MM.1S (cell line): ENCODE results near the gene MPRIP.

Experiments
- DNase-seq: peaks from one replicate; pipeline ENCODE4 v3.0.0-alpha.2; 2015
- H2AFZ ChIP-seq: fragments of 300-600 bp; sonication (generic); 2 replicates; pipeline ENCODE4 v1.6.0; 2016; ENCODE audit warnings: antibody characterized with exemption, low read length
- H3F3A ChIP-seq: fragments of 300-600 bp; sonication (generic); 2 replicates; pipeline ENCODE4 v1.6.1; 2016; ENCODE audit warnings: mild to moderate bottlenecking, antibody characterized with exemption, low read length, moderate library complexity, mixed read lengths; ENCODE audit not compliant: insufficient read depth
- H3K27ac ChIP-seq: fragments of 300-600 bp; sonication (generic); 2 replicates; pipeline ENCODE4 v1.5.1; 2016; ENCODE audit warnings: mild to moderate bottlenecking, low read length
- H3K27me3 ChIP-seq: fragments of 300-600 bp; sonication (generic); replicated peaks from 2 replicates; pipeline ENCODE4 v1.6.0; 2016; ENCODE audit warnings: low read length; ENCODE audit not compliant: insufficient read depth
- H3K36me3 ChIP-seq: fragments of 300-600 bp; sonication (generic); replicated peaks from 2 replicates; pipeline ENCODE4 v1.6.1; 2016; ENCODE audit warnings: mild to moderate bottlenecking, low read length, mixed read lengths; ENCODE audit not compliant: insufficient read depth
- H3K4me1 ChIP-seq: fragments of 300-600 bp; sonication (generic); 2 replicates; pipeline ENCODE4 v1.6.1; 2016; ENCODE audit warnings: low read length, mixed read lengths
- H3K4me2 ChIP-seq: fragments of 300-600 bp; sonication (generic); 2 replicates; pipeline ENCODE4 v1.6.0; 2016; ENCODE audit warnings: low read depth, low read length
- H3K4me3 ChIP-seq: fragments of 300-600 bp; sonication (generic); 2 replicates; pipeline ENCODE4 v1.5.1; 2016; ENCODE audit warnings: low read length, mixed read lengths
- H3K79me2 ChIP-seq: fragments of 300-600 bp; sonication (generic); 2 replicates; pipeline ENCODE4 v1.6.1; 2016; ENCODE audit warnings: mixed run types, low read length, mixed read lengths
- H3K9ac ChIP-seq: fragments of 300-600 bp; sonication (generic); 2 replicates; pipeline ENCODE4 v1.6.1; 2016; ENCODE audit warnings: low read length, mixed read lengths
- H3K9me2 ChIP-seq: fragments of 300-600 bp; sonication (generic); replicated peaks from 2 replicates; pipeline ENCODE4 v1.6.1; 2016; ENCODE audit warnings: mild to moderate bottlenecking, low read length, mixed read lengths; ENCODE audit not compliant: insufficient read depth
- H3K9me3 ChIP-seq: fragments of 300-600 bp; sonication (generic); replicated peaks from 2 replicates; pipeline ENCODE4 v1.6.1; 2016; ENCODE audit warnings: mild to moderate bottlenecking, low read length, mixed read lengths; ENCODE audit not compliant: insufficient read depth
- H4K20me1 ChIP-seq: fragments of 300-600 bp; sonication (generic); 2 replicates; pipeline ENCODE4 v1.6.1; 2016; ENCODE audit warnings: mild to moderate bottlenecking, low read length, moderate library complexity, mixed read lengths; ENCODE audit not compliant: insufficient read depth
- EZH2 ChIP-seq: fragments of 300-600 bp; sonication (generic); optimal IDR thresholded peaks from 2 replicates; pipeline ENCODE3; 2017; ENCODE audit warnings: low read depth, mild to moderate bottlenecking, antibody characterized with exemption, low read length, mixed read lengths
- EZH2phosphoT487 ChIP-seq: fragments of 300-600 bp; sonication (generic); IDR thresholded peaks from 2 replicates; pipeline ENCODE4 v1.6.1; 2018; ENCODE audit warnings: antibody characterized with exemption, low read length
- TF ChIP-seq, protein P1 (sequence below): fragments of 300-600 bp; sonication (generic); IDR thresholded peaks from 2 replicates; pipeline ENCODE4 v1.5.1; 2016; ENCODE audit warnings: antibody characterized with exemption, low read length, mixed read lengths

The MPRIP gene

DNA sequence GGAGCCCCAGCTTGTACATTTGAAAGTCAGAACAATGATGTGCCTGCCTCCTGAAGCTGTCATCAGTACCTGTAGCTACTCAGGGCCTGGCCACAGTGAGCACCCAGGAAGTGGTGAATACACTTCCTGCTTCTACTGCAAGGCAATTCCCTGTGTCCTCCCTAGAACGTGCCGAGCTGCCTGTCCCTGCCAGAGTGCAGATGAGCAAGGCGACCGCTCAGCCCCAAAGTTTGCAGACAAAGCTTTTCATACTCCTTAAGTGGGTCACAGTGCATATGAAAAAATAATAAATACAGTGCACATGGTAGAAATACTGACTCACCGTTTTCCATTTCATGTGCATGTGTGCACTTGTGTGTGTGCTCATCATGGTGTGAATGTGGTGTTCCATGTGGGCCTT, 77.3 kb downstream of the MPRIP start:
- H3K4me3 ChIP-seq: no peak overlapping the region
- H3F3A ChIP-seq: 0 out of 2 replicates have a peak, but pooled peaks cover 5% of the 10 kb centered on the region
- H3K9ac ChIP-seq: no peak overlapping the region
- H2AFZ ChIP-seq: no peak overlapping the region
- H3K9me2 ChIP-seq: no peaks in the 10 kb centered on the region
- H3K9me3 ChIP-seq: no peaks in the 10 kb centered on the region
- H3K79me2 ChIP-seq: peaks cover 96% of the 10 kb centered on the region
- no peak overlapping the region for H3K4me2 ChIP-seq
- H3K27ac ChIP-seq: no peak overlapping the region
- no peak for DNase-seq
- no peaks in the 10 kb centered on the region for H3K36me3 ChIP-seq
- no peaks in the 10 kb centered on the region for H3K4me1 ChIP-seq
- H3K27me3 ChIP-seq: no peaks in the 10 kb centered on the region
- H4K20me1 ChIP-seq: peaks cover 7% of the 10 kb centered on the region
- TF ChIP-seq, protein P1, sequence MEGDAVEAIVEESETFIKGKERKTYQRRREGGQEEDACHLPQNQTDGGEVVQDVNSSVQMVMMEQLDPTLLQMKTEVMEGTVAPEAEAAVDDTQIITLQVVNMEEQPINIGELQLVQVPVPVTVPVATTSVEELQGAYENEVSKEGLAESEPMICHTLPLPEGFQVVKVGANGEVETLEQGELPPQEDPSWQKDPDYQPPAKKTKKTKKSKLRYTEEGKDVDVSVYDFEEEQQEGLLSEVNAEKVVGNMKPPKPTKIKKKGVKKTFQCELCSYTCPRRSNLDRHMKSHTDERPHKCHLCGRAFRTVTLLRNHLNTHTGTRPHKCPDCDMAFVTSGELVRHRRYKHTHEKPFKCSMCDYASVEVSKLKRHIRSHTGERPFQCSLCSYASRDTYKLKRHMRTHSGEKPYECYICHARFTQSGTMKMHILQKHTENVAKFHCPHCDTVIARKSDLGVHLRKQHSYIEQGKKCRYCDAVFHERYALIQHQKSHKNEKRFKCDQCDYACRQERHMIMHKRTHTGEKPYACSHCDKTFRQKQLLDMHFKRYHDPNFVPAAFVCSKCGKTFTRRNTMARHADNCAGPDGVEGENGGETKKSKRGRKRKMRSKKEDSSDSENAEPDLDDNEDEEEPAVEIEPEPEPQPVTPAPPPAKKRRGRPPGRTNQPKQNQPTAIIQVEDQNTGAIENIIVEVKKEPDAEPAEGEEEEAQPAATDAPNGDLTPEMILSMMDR: no peak
- no peak for TF ChIP-seq EZH2
- TF ChIP-seq EZH2phosphoT487: no peak

DNA sequence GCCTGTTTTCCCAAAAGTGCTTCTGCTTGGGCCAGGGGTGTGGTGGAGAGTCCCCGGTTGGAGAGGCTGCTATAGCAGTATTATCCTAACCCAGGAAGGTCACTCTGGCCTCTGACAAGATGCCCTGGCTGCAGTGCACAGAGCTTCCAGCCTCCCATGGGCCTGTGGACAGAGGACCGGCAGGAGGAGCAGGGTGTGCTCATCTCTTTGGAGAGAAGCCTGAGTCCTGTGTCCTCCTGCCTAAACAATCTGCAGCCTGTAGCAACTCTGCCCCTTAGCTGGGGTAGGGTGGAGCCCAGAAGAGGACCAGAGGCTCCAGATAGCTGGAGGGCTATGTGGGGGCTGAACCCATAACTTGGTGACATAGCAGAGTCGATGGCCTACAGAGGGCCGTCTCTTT, 78.0 kb downstream of the MPRIP start:
- TF ChIP-seq, protein P1: no peak
- TF ChIP-seq EZH2: no peak
- no peak for TF ChIP-seq EZH2phosphoT487
- H3K9me2 ChIP-seq: no peaks in the 10 kb centered on the region
- 0 out of 2 replicates have a peak, but pooled peaks cover 5% of the 10 kb centered on the region for H3F3A ChIP-seq
- H3K36me3 ChIP-seq: no peaks in the 10 kb centered on the region
- H3K27ac ChIP-seq: no peak overlapping the region
- no peak overlapping the region for H3K4me3 ChIP-seq
- no peak overlapping the region for H3K4me2 ChIP-seq
- peaks cover 7% of the 10 kb centered on the region for H4K20me1 ChIP-seq
- no peak for DNase-seq
- H3K79me2 ChIP-seq: peaks cover 96% of the 10 kb centered on the region
- H3K9ac ChIP-seq: no peak overlapping the region
- peaks cover 6% of the 10 kb centered on the region; the same call in 1 of the 2 replicates for H3K4me1 ChIP-seq
- H3K9me3 ChIP-seq: no peaks in the 10 kb centered on the region
- H2AFZ ChIP-seq: no peak overlapping the region
- no peaks in the 10 kb centered on the region for H3K27me3 ChIP-seq

DNA sequence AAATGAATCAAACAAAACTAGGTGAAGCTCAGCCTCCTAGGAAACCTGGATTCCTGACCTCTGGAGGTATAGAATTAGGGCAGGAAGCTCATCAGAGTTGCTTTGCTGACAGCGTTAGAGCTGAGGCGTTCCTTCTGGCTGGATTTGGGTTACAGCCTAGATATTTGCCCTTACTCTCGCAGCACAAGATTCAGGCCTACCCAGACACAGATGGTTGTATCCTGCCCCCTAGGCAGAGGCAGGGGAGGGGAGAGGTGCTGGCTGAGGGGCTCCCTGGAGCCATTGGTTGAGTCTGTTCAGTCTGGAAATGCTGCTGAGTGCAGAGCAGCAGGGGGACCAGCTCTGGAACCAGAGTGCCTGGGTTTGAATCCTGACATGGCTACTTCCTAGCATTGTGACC, 78.4 kb downstream of the MPRIP start:
- Histone ChIP-seq H3K36me3 (no peaks in the 10 kb centered on the region), H3K4me3 (no peak overlapping the region), H3K79me2 (peaks cover 96% of the 10 kb centered on the region), H3K9me3 (no peaks in the 10 kb centered on the region), H3K27ac (no peak overlapping the region), H3K9me2 (no peaks in the 10 kb centered on the region), H3F3A (0 out of 2 replicates have a peak, but pooled peaks cover 5% of the 10 kb centered on the region), H3K9ac (no peak overlapping the region), H3K4me1 (peaks cover 10% of the 10 kb centered on the region), H3K27me3 (no peaks in the 10 kb centered on the region), H3K4me2 (no peak overlapping the region), H4K20me1 (peaks cover 7% of the 10 kb centered on the region), H2AFZ (no peak overlapping the region)
- no peak for DNase-seq
- TF ChIP-seq, protein P1: no peak
- TF ChIP-seq EZH2phosphoT487 (no peak), EZH2 (no peak)
